ENCODE results near the gene TNRC6A. TPM values are rescaled to one million over a fixed set of nuclear protein-coding genes. Genes with fewer than 3 reads are reported as not detected.

Gene TNRC6A
- total RNA-seq, 1 donor from 2014 or later = 68.5 TPM

DNA sequence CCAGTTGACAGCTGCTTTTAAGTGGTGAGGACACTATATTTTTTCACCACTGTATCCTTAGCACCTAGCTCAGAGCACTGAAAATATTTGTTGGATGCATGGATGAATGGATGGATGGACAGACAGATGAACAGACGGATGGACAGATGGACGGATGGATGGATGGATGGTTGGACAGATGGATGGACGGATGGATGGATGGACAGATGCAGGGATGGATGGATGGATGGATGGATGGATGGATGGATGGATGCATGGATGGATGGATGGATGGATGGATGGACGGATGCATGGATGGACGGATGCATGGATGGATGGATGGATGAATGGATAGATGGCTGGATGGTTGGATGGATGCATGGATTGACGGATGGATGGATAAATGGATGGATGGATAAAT, 103.9 kb downstream of the TNRC6A start:
- POLR2A ChIA-PET = no interaction called here
- Mint-ChIP-seq H3K36me3 (ENCODE audit: low read depth) (peaks cover 9% of the 10 kb centered on the region), H3K4me3 (no peak overlapping the region), H3K4me1 (no peaks in the 10 kb centered on the region), H3K27ac (no peak overlapping the region), H3K9me3 (no peaks in the 10 kb centered on the region), H3K27me3 (no peaks in the 10 kb centered on the region)
- CTCF ChIA-PET = interaction anchor here (1.7 kb wide), 1 partner anchor 392 kb away, joined by 5 read pairs; no protein-coding TSS in a partner anchor
- ATAC-seq (ENCODE audit: low read depth) (no peak), DNase-seq (no peak)
- TF ChIP-seq, protein P1, sequence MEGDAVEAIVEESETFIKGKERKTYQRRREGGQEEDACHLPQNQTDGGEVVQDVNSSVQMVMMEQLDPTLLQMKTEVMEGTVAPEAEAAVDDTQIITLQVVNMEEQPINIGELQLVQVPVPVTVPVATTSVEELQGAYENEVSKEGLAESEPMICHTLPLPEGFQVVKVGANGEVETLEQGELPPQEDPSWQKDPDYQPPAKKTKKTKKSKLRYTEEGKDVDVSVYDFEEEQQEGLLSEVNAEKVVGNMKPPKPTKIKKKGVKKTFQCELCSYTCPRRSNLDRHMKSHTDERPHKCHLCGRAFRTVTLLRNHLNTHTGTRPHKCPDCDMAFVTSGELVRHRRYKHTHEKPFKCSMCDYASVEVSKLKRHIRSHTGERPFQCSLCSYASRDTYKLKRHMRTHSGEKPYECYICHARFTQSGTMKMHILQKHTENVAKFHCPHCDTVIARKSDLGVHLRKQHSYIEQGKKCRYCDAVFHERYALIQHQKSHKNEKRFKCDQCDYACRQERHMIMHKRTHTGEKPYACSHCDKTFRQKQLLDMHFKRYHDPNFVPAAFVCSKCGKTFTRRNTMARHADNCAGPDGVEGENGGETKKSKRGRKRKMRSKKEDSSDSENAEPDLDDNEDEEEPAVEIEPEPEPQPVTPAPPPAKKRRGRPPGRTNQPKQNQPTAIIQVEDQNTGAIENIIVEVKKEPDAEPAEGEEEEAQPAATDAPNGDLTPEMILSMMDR (IDR thresholded peaks at IDR 0.05) = no peak
- intact Hi-C loops (cut with micrococcal nuclease) = loop anchor here (5.0 kb wide), 1 partner anchor 394 kb away; no protein-coding TSS in a partner anchor

DNA sequence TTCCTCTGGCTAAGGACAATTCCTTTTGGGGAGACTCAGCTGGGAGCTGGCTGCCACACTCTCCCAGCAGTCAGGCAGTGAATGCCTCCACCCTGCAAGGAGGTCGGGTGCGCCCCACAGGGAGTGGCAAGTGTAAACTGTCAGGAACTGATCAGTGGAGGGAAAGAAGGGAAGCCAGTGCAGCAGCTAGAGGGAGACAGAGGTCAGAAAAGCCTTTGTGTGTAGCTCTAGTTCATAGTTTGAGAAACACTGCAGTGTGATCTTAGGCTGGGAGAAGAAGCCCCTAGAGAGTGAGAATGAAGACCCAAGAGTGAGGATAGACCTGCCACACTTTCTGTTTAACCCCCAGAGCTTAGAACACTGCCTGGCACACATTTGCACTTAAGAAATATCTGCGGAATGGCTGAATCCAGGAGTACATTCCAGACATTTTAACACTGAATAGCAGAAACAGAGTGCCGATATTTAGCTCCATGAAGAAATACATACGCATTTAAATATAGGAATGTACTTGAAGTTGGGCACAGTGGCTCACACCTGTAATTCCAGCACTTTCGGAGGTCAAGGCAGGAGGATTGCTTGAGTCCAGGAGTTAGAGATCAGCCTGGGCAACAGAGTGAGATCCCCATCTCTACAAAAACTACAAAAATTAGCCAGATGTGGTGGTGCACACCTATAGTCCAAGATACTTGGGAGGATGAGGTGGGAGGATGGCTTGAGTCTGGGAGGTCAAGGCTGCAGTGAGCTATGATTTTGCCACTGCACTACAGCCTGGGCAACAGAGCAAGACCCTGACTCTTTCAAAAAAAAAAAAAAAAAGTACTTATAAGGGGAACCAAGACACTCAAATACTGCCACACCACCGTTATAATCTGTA, 105.2 kb downstream of the TNRC6A start:
- ChIA-PET POLR2A (interaction anchor here (0.6 to 0.7 kb wide), 2 partner anchors 355 to 391 kb away, joined by 3 to 4 read pairs; no protein-coding TSS in a partner anchor), CTCF (interaction anchor here (1.7 kb wide), 1 partner anchor 391 kb away, joined by 5 read pairs; no protein-coding TSS in a partner anchor)
- Mint-ChIP-seq H3K27ac (no peak overlapping the region), H3K4me1 (no peaks in the 10 kb centered on the region), H3K9me3 (no peaks in the 10 kb centered on the region), H3K27me3 (peaks cover 2% of the 10 kb centered on the region), H3K36me3 (ENCODE audit: low read depth) (peaks cover 6% of the 10 kb centered on the region), H3K4me3 (no peak overlapping the region)
- ATAC-seq (ENCODE audit: low read depth) (no peak), DNase-seq (no peak)
- TF ChIP-seq, protein P1 (IDR thresholded peaks at IDR 0.05) = no peak
- intact Hi-C loops (cut with micrococcal nuclease) = loop anchor here (5.0 kb wide), 1 partner anchor 393 kb away; no protein-coding TSS in a partner anchor

DNA sequence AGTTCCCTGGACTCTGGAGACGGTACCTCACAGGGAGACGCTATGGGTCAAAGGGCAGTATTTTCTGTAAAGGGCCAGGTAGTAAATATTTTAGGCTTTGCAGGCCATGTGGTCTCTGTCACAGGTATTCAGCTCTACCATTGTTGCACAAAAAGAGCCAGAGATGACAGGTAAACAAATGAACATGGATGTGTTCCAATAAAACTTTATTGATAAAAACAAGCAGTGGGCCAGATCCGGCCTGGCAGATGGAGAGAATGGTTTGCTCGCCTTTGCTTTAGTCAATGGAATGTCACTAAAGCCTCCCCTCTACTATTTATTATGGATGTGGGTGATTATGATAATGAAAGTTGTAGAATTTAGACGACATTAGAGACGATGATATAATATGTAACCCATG, 107.4 kb downstream of the TNRC6A start:
- TF ChIP-seq, protein P1 (IDR thresholded peaks at IDR 0.05) = no peak
- Mint-ChIP-seq H3K4me3 (no peak overlapping the region), H3K27ac (no peak overlapping the region), H3K9me3 (no peaks in the 10 kb centered on the region), H3K27me3 (peaks cover 2% of the 10 kb centered on the region), H3K4me1 (no peaks in the 10 kb centered on the region), H3K36me3 (ENCODE audit: low read depth) (peaks cover 4% of the 10 kb centered on the region)
- CTCF ChIA-PET = no interaction called here
- ATAC-seq (ENCODE audit: low read depth) (no peak), DNase-seq (no peak)
- intact Hi-C loops (cut with micrococcal nuclease) = no loop called here
- POLR2A ChIA-PET = no interaction called here

DNA sequence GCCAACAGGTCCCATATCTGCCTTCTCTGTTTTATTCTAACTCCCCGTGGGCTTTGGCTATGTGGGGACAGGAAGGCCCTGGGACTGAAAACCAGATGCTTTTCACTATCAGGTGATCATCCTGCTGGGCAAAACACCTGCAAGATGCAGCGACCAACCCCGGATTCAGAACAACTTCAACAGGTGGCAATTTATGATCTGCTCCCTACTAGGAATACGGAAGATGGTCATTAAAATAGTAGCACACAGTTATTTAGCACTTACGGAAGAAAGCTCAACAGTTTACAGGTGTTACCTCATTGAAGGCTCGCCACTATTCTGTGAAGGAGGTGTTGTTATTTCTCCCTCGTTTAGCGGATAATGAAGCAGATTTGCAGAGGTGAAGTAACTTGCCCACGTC, 108.5 kb downstream of the TNRC6A start:
- ChIA-PET CTCF (no interaction called here), POLR2A (no interaction called here)
- peaks cover 2% of the 10 kb centered on the region for H3K27me3 Mint-ChIP-seq
- no peak overlapping the region for H3K4me3 Mint-ChIP-seq
- no peaks in the 10 kb centered on the region for H3K36me3 Mint-ChIP-seq (ENCODE audit: low read depth)
- H3K9me3 Mint-ChIP-seq = no peaks in the 10 kb centered on the region
- DNase-seq (no peak), ATAC-seq (ENCODE audit: low read depth) (no peak)
- intact Hi-C loops (cut with micrococcal nuclease) = no loop called here
- no peaks in the 10 kb centered on the region for H3K4me1 Mint-ChIP-seq
- H3K27ac Mint-ChIP-seq = no peak overlapping the region
- TF ChIP-seq, protein P1 (IDR thresholded peaks at IDR 0.05) = no peak

DNA sequence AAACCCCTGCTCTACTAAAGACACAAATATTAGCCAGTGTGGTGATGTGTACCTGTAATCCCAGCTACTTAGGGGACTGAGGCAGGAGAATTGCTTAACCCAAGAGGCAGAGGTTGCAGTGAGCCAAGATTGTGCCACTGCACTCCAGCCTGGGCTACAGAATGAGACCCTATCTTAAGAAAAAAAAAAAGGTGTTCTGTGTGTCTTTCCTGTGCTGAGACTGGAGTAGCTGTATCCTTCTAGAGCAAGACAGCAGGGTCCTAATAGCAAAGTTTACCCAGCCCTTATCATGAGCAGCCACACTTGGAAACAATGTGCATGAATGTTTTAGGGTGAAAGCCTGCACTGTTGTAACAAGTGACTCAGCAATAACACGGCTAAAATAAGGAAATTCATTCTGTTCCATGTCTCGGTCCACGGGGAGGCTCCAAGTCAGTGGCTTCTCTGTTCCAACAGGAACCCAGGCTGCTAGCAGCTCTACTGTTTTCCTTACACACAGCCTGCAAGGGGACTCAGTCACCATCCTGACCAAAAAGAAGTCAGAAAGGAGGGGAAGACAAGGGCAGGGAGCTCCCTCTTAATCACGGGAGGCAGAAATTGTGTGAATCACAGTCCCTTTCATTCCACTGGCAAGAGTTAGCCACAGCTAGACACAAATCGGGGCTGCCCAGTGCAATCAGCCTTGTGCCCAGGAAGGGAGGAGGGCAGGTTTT, 109.3 kb downstream of the TNRC6A start:
- Mint-ChIP-seq H3K4me1 (no peaks in the 10 kb centered on the region), H3K4me3 (no peak overlapping the region), H3K27ac (no peak overlapping the region), H3K9me3 (no peaks in the 10 kb centered on the region), H3K27me3 (peaks cover 2% of the 10 kb centered on the region), H3K36me3 (ENCODE audit: low read depth) (no peaks in the 10 kb centered on the region)
- CTCF ChIA-PET = interaction anchor here (1.0 kb wide), 1 partner anchor 387 kb away, joined by 3 read pairs; no protein-coding TSS in a partner anchor
- DNase-seq = no peak
- intact Hi-C loops (cut with micrococcal nuclease) = no loop called here
- ATAC-seq (ENCODE audit: low read depth) = no peak
- TF ChIP-seq, protein P1 (IDR thresholded peaks at IDR 0.05) = no peak
- POLR2A ChIA-PET = no interaction called here
